WTC11 (cell line): ENCODE data around the gene ITPR3. TPM values are rescaled to one million over a fixed set of nuclear protein-coding genes. Genes with fewer than 3 reads are reported as not detected.
"Not testable (repeated sequence)": the region's sequence is repeated elsewhere in the genome, so short reads cannot be mapped to it uniquely, and the experiment has no call there.

Experiments used
- ATAC-seq: fragments of 200-7000 bp; cut with Tn5 transposase; 2 replicates; pipeline ENCODE4 v1.10.0; 2021; ENCODE audit warnings: mild to moderate bottlenecking, moderate library complexity
- CTCF ChIA-PET: fragments of 300-600 bp; sonication (Branson Sonifier 250); formaldehyde crosslinking; loops from one replicate; lab custom pipeline; 2021; ENCODE audit warnings: antibody characterized with exemption; lab: Charles Lee
- POLR2A ChIA-PET: fragments of 350-600 bp; sonication (Branson Sonifier 250); formaldehyde crosslinking; loops from one replicate; lab custom pipeline; 2021; ENCODE audit warnings: antibody characterized with exemption; lab: Charles Lee
- DNase-seq: peaks from one replicate; pipeline ENCODE4 v3.0.0; 2021; ENCODE audit warnings: low spot score
- H3K27ac Mint-ChIP-seq: 2 replicates; pipeline ENCODE4 v1.8.0; 2021; ENCODE audit warnings: mixed read lengths
- H3K27me3 Mint-ChIP-seq: 2 replicates; pipeline ENCODE4 v1.8.0; 2021; ENCODE audit warnings: low read depth, mild to moderate bottlenecking, moderate library complexity, mixed read lengths
- H3K36me3 Mint-ChIP-seq: 2 replicates; pipeline ENCODE4 v1.8.0; 2021; ENCODE audit warnings: mixed read lengths
- H3K4me1 Mint-ChIP-seq: 2 replicates; pipeline ENCODE4 v1.8.0; 2022; ENCODE audit warnings: mixed read lengths
- H3K4me3 Mint-ChIP-seq: 2 replicates; pipeline ENCODE4 v1.8.0; 2021; ENCODE audit warnings: mild to moderate bottlenecking, moderate library complexity, mixed read lengths
- H3K9me3 Mint-ChIP-seq: 2 replicates; pipeline ENCODE4 v1.8.0; 2021; ENCODE audit warnings: mixed read lengths
- CBFB ChIP-seq: sonication (generic); formaldehyde crosslinking; IDR thresholded peaks from 2 replicates; pipeline ENCODE4 v1.8.1; 2022; ENCODE audit warnings: mild to moderate bottlenecking, low read depth, missing genetic modification reagents
- ELF4 ChIP-seq: sonication (generic); formaldehyde crosslinking; IDR thresholded peaks from 2 replicates; pipeline ENCODE4 v1.8.1; 2022; ENCODE audit warnings: low read depth, mild to moderate bottlenecking, moderate library complexity, missing genetic modification reagents
- ESRRA ChIP-seq: sonication (generic); formaldehyde crosslinking; IDR thresholded peaks from 2 replicates; pipeline ENCODE4 v1.8.1; 2022; ENCODE audit warnings: mild to moderate bottlenecking, missing genetic modification reagents, borderline replicate concordance
- GRHL2 ChIP-seq: fragments of 250-450 bp; sonication (Bioruptor Pico); IDR thresholded peaks from 2 replicates; pipeline ENCODE4 v1.8.0; 2022; ENCODE audit warnings: mild to moderate bottlenecking, moderate library complexity; ENCODE audit not compliant: insufficient replicate concordance, severe bottlenecking
- GTF2I ChIP-seq: fragments of 250-450 bp; sonication (Bioruptor Pico); conservative IDR thresholded peaks from 2 replicates; pipeline ENCODE4 v1.4.0; 2021; ENCODE audit warnings: mild to moderate bottlenecking
- HMGXB4 ChIP-seq: sonication (generic); formaldehyde crosslinking; IDR thresholded peaks from 2 replicates; pipeline ENCODE4 v1.8.1; 2023; ENCODE audit warnings: mild to moderate bottlenecking, moderate library complexity, missing genetic modification reagents
- MXD4 ChIP-seq: fragments of 250-450 bp; sonication (Bioruptor Pico); IDR thresholded peaks from 2 replicates; pipeline ENCODE4 v1.8.0; 2021; ENCODE audit warnings: mild to moderate bottlenecking, moderate library complexity, borderline replicate concordance
- NFATC4 ChIP-seq: fragments of 250-450 bp; sonication (Bioruptor Pico); IDR thresholded peaks from 2 replicates; pipeline ENCODE4 v1.9.0; 2021; ENCODE audit warnings: mild to moderate bottlenecking
- NR2C2 ChIP-seq: sonication (generic); formaldehyde crosslinking; IDR thresholded peaks from 2 replicates; pipeline ENCODE4 v1.8.0; 2022; ENCODE audit warnings: mild to moderate bottlenecking, missing genetic modification reagents
- RORB ChIP-seq: fragments of 250-450 bp; sonication (Bioruptor Pico); IDR thresholded peaks from 2 replicates; pipeline ENCODE4 v1.9.0; 2021; ENCODE audit warnings: mild to moderate bottlenecking
- SOX15 ChIP-seq: fragments of 250-450 bp; sonication (Bioruptor Pico); IDR thresholded peaks from 2 replicates; pipeline ENCODE4 v1.9.0; 2021; ENCODE audit warnings: mild to moderate bottlenecking
- TEAD4 ChIP-seq: sonication (generic); formaldehyde crosslinking; IDR thresholded peaks from 2 replicates; pipeline ENCODE4 v1.8.0; 2022; ENCODE audit warnings: mild to moderate bottlenecking, missing genetic modification reagents
- ZBTB21 ChIP-seq: sonication (generic); formaldehyde crosslinking; IDR thresholded peaks from 2 replicates; pipeline ENCODE4 v1.8.1; 2023; ENCODE audit warnings: mild to moderate bottlenecking, missing genetic modification reagents, borderline replicate concordance
- ZNF416 ChIP-seq: fragments of 250-450 bp; sonication (Bioruptor Pico); IDR thresholded peaks from 2 replicates; pipeline ENCODE4 v1.9.0; 2021; ENCODE audit warnings: mild to moderate bottlenecking, inconsistent platforms
- ZNF512 ChIP-seq: sonication (generic); formaldehyde crosslinking; IDR thresholded peaks from 2 replicates; pipeline ENCODE4 v1.8.1; 2022; ENCODE audit warnings: missing genetic modification reagents, borderline replicate concordance
- ZNF532 ChIP-seq: fragments of 250-450 bp; sonication (Bioruptor Pico); IDR thresholded peaks from 2 replicates; pipeline ENCODE4 v1.9.0; 2021; ENCODE audit warnings: mild to moderate bottlenecking, borderline replicate concordance
- total RNA-seq: library from RNA; stranded (reverse); gene quantifications from 3 replicates; pipeline ENCODE4 v1.2.3, GENCODE V29; 2021
- TF ChIP-seq, protein P1 (sequence below): sonication (generic); formaldehyde crosslinking; IDR thresholded peaks from 2 replicates; pipeline ENCODE4 v1.8.0; 2023; ENCODE audit warnings: missing genetic modification reagents
- TF ChIP-seq, protein P2 (sequence below): sonication (generic); formaldehyde crosslinking; IDR thresholded peaks from 2 replicates; pipeline ENCODE4 v1.8.1; 2023; ENCODE audit warnings: mild to moderate bottlenecking, missing genetic modification reagents, moderate library complexity

The ITPR3 gene
- total RNA-seq, 1 experiment from 2014 or later: 47.3 TPM

DNA sequence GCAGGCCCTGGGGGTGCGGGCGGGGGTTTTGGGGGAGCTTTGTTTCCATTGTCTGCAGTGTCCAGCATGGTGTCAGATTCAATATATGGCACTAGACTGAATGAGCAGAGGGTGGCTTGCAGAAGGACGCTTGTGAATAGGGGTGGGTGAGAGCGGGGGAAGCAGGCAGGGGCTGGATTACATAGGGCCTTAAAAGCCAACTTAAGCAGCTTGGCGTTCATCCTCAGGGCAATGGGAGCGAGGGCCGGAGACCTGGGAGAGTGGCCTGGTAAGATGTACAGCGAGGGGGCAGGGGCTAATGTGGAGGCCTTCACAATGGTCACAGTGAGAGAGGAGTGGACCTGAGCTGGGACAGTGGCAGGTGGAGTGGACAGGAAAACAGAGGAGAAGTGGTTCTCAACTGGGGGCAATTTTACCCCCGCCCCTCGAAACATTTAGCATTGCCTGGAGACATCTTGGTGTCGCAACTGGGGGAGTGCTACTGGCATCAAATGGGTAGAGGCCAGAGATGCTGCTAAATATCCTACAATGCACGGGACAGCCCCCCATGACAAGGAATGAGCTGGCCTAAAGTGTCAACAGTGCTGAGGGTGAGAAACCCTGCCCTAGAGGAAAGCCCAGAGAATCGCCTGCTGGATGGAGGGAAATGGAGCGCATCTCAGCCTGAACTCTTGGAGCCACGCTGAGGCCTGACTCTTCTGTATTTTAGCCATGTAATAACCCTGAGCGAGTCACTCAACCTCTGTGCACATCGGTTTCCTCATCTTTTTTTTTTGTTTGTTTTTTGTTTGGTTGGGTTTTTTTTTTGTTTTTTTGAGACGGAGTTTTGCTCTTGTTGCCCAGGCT lies 25.9 kb upstream of the ITPR3 start:
- H3K27me3 Mint-ChIP-seq: no peaks in the 10 kb centered on the region; the same call in none of the 2 replicates
- H3K27ac Mint-ChIP-seq: no peak overlapping the region
- no peaks in the 10 kb centered on the region for H3K36me3 Mint-ChIP-seq
- ChIA-PET POLR2A (no interaction called here), CTCF (interaction anchor here (0.8 to 4.4 kb wide), 6 partner anchors 12 to 105 kb away, joined by 3 to 29 read pairs (median 4); no protein-coding TSS in a partner anchor)
- no peak for DNase-seq
- H3K4me3 Mint-ChIP-seq: no peak overlapping the region
- ATAC-seq: no peak
- no peak for TF ChIP-seq SOX15 (CRISPR knock-in tag)
- no peak for TF ChIP-seq ZNF512 (CRISPR knock-in tag)
- no peak for TF ChIP-seq HMGXB4 (CRISPR knock-in tag)
- TF ChIP-seq MXD4 (CRISPR knock-in tag): no peak
- no peak for TF ChIP-seq ELF4 (CRISPR knock-in tag)
- TF ChIP-seq, protein P1, sequence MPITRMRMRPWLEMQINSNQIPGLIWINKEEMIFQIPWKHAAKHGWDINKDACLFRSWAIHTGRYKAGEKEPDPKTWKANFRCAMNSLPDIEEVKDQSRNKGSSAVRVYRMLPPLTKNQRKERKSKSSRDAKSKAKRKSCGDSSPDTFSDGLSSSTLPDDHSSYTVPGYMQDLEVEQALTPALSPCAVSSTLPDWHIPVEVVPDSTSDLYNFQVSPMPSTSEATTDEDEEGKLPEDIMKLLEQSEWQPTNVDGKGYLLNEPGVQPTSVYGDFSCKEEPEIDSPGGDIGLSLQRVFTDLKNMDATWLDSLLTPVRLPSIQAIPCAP (CRISPR knock-in tag): no peak
- no peak for TF ChIP-seq ZNF416 (CRISPR knock-in tag)
- TF ChIP-seq NR2C2: no peak
- TF ChIP-seq, protein P2, sequence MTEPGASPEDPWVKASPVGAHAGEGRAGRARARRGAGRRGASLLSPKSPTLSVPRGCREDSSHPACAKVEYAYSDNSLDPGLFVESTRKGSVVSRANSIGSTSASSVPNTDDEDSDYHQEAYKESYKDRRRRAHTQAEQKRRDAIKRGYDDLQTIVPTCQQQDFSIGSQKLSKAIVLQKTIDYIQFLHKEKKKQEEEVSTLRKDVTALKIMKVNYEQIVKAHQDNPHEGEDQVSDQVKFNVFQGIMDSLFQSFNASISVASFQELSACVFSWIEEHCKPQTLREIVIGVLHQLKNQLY (CRISPR knock-in tag): no peak
- no peak for TF ChIP-seq ESRRA (CRISPR knock-in tag)
- TF ChIP-seq CBFB (CRISPR knock-in tag): no peak
- TF ChIP-seq ZNF532: no peak
- no peak for TF ChIP-seq TEAD4 (CRISPR knock-in tag)
- TF ChIP-seq GRHL2: no peak
- no peak for TF ChIP-seq GTF2I (CRISPR knock-in tag)
- TF ChIP-seq ZBTB21 (CRISPR knock-in tag): no peak
- TF ChIP-seq NFATC4 (CRISPR knock-in tag): no peak
- no peak for TF ChIP-seq RORB (CRISPR knock-in tag)
- peaks cover 7% of the 10 kb centered on the region; the same call in 1 of the 2 replicates for H3K9me3 Mint-ChIP-seq
- H3K4me1 Mint-ChIP-seq: peaks cover 29% of the 10 kb centered on the region

DNA sequence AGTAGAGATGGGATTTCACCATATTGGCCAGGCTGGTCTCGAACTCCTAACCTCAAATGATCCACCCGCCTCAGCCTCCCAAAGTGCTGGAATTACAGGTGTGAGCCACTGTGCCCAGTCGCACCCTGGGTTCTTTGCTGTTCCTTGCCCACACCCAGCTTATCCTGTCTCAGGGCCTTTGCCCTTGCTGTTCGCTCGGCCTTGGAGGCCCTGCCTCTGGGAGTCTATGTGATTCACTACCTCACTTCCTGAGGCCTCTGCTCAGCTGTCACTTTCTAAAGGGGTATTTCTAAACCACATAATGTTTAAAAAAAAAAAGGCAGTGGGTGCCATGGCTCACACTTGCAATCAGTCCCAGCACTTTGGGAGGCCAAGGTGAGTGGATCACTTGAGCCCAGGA lies 24.2 kb upstream of the ITPR3 start:
- H3K4me3 Mint-ChIP-seq, DNase-seq, H3K9me3 Mint-ChIP-seq, H3K27ac Mint-ChIP-seq, H3K27me3 Mint-ChIP-seq, ATAC-seq, H3K36me3 Mint-ChIP-seq: not testable (repeated sequence)
- peaks cover 16% of the 10 kb centered on the region for H3K4me1 Mint-ChIP-seq
- ChIA-PET POLR2A (interaction anchor here (0.6 to 0.7 kb wide), 2 partner anchors 51 to 272 kb away, joined by 6 to 11 read pairs; no protein-coding TSS in a partner anchor), CTCF (interaction anchor here (2.1 kb wide), 1 partner anchor 11 kb away, joined by 7 read pairs; no protein-coding TSS in a partner anchor)
